Endodermal cell (in vitro differentiated cells): ENCODE results near the gene SCN8A. TPM values are rescaled to one million over a fixed set of nuclear protein-coding genes. Genes with fewer than 3 reads are reported as not detected.
A peak's percentile ranks its signal among the peaks of the same experiment; 100 is the strongest.

Source experiments
- DNase-seq: peaks from one replicate; pipeline ENCODE4 v3.0.0-alpha.2; 2017
- H3K27ac ChIP-seq: 2 replicates; pipeline ENCODE4 v1.5.1; 2013; ENCODE audit warnings: mild to moderate bottlenecking, low read depth, low read length, moderate library complexity
- H3K27me3 ChIP-seq: 2 replicates; pipeline ENCODE4 v1.6.1; 2013; ENCODE audit warnings: mild to moderate bottlenecking, low read length, moderate library complexity; ENCODE audit not compliant: insufficient read depth, control insufficient read depth, poor library complexity, severe bottlenecking
- H3K36me3 ChIP-seq: 2 replicates; pipeline ENCODE4 v1.7.0; 2013; ENCODE audit warnings: mild to moderate bottlenecking, low read length, moderate library complexity; ENCODE audit not compliant: control insufficient read depth, insufficient read depth
- H3K4me1 ChIP-seq: one replicate; pipeline ENCODE4 v1.7.0; 2013; ENCODE audit warnings: low read length; ENCODE audit not compliant: control insufficient read depth, insufficient read depth
- H3K4me3 ChIP-seq: 2 replicates; pipeline ENCODE4 v1.5.1; 2013; ENCODE audit warnings: mild to moderate bottlenecking, low read length, moderate library complexity
- H3K9ac ChIP-seq: 2 replicates; pipeline ENCODE4 v1.6.1; 2013; ENCODE audit warnings: mild to moderate bottlenecking, low read length, moderate library complexity; ENCODE audit not compliant: poor library complexity, severe bottlenecking; ENCODE audit errors: extremely low read depth
- H3K9me3 ChIP-seq: 2 replicates; pipeline ENCODE4 v1.6.1; 2013; ENCODE audit warnings: mild to moderate bottlenecking, low read length, moderate library complexity; ENCODE audit not compliant: control insufficient read depth
- H3K27ac Mint-ChIP-seq: 2 replicates; pipeline ENCODE4 v1.8.0; 2020; ENCODE audit warnings: mixed read lengths
- H3K27me3 Mint-ChIP-seq: 2 replicates; pipeline ENCODE4 v1.8.0; 2021; ENCODE audit warnings: mild to moderate bottlenecking, mixed read lengths; ENCODE audit not compliant: insufficient read depth
- H3K36me3 Mint-ChIP-seq: 2 replicates; pipeline ENCODE4 v1.8.0; 2020; ENCODE audit warnings: low read depth, mixed read lengths
- H3K4me1 Mint-ChIP-seq: 2 replicates; pipeline ENCODE4 v1.8.0; 2020; ENCODE audit warnings: mixed read lengths
- H3K4me3 Mint-ChIP-seq: 2 replicates; pipeline ENCODE4 v1.8.0; 2020; ENCODE audit warnings: mild to moderate bottlenecking, moderate library complexity, mixed read lengths
- H3K9me3 Mint-ChIP-seq: 2 replicates; pipeline ENCODE4 v1.8.0; 2020; ENCODE audit warnings: mild to moderate bottlenecking, mixed read lengths
- CTCF ChIP-seq: fragments of 200-600 bp; sonication (generic); conservative IDR thresholded peaks from 2 replicates; pipeline ENCODE4 v1.5.0; 2021; ENCODE audit warnings: antibody characterized with exemption, mild to moderate bottlenecking
- WGBS, 2 experiments: methylation state at CpG; one replicate each; pipeline versions ENCODE4 v1.1.5 to v1.1.7; 2013; ENCODE audit warnings: missing lambda C conversion rate in 2 of 2, mixed read lengths in 1 of 2; ENCODE audit not compliant: insufficient coverage in 1 of 2, insufficient read length in 1 of 2; 5-methylcytosine and 5-hydroxymethylcytosine counted together
- total RNA-seq, 2 donors: library from RNA; stranded (reverse); fragmentation: NEBNext Ultra II Directional in 1 of 2; extraction: Animal tissue kit (Norgen Biotek cat#: 25700) in 1 of 2; gene quantifications; 2 replicates in 1 of 2; 3 replicates in 1 of 2; pipeline ENCODE4 v1.2.1, GENCODE V29; 2021

SCN8A gene
- total RNA-seq, 2 donors from 2014 or later: 9.5 to 9.7 TPM

GRCh38 chr12:51626115-51626514 is 35.1 kb downstream of the SCN8A start:
- no peak for TF ChIP-seq CTCF
- Mint-ChIP-seq H3K9me3 (no peaks in the 10 kb centered on the region), H3K4me1 (peaks cover 19% of the 10 kb centered on the region), H3K27ac (no peak overlapping the region), H3K36me3 (no peaks in the 10 kb centered on the region), H3K27me3 (no peaks in the 10 kb centered on the region), H3K4me3 (no peak overlapping the region)
- no peak for DNase-seq
- no peaks in the 10 kb centered on the region for H3K9me3 ChIP-seq
- WGBS, 2 experiments: 76 to 96% methylated on average over 2 to 3 of the region's 3 CpGs
- peaks cover 3% of the 10 kb centered on the region for H3K4me1 ChIP-seq
- H3K9ac ChIP-seq: no peak overlapping the region
- H3K27ac ChIP-seq: no peak overlapping the region
- H3K4me3 ChIP-seq: no peak overlapping the region
- H3K36me3 ChIP-seq: no peaks in the 10 kb centered on the region
- H3K27me3 ChIP-seq: no peaks in the 10 kb centered on the region

GRCh38 chr12:51626629-51627028 is 35.6 kb downstream of the SCN8A start:
- Histone ChIP-seq H3K36me3 (no peaks in the 10 kb centered on the region), H3K27ac (no peak overlapping the region), H3K9me3 (no peaks in the 10 kb centered on the region), H3K4me1 (peaks cover 1% of the 10 kb centered on the region), H3K4me3 (no peak overlapping the region), H3K9ac (no peak overlapping the region), H3K27me3 (no peaks in the 10 kb centered on the region)
- Mint-ChIP-seq H3K27me3 (no peaks in the 10 kb centered on the region), H3K4me1 (peaks cover 19% of the 10 kb centered on the region), H3K27ac (no peak overlapping the region), H3K9me3 (no peaks in the 10 kb centered on the region), H3K36me3 (no peaks in the 10 kb centered on the region), H3K4me3 (no peak overlapping the region)
- TF ChIP-seq CTCF: no peak
- DNase-seq: no peak

- H3K27ac Mint-ChIP-seq: no peak overlapping the region
- H3K27me3 Mint-ChIP-seq: no peaks in the 10 kb centered on the region
- Histone ChIP-seq H3K27ac (peak overlapping the region; percentile 69), H3K4me3 (no peak overlapping the region), H3K27me3 (no peaks in the 10 kb centered on the region), H3K4me1 (no peaks in the 10 kb centered on the region), H3K9ac (no peak overlapping the region), H3K36me3 (no peaks in the 10 kb centered on the region), H3K9me3 (no peaks in the 10 kb centered on the region)
- TF ChIP-seq CTCF: no peak
- no peak for DNase-seq
- H3K4me3 Mint-ChIP-seq: no peak overlapping the region
- no peaks in the 10 kb centered on the region for H3K36me3 Mint-ChIP-seq
- H3K4me1 Mint-ChIP-seq: peaks cover 9% of the 10 kb centered on the region
- no peaks in the 10 kb centered on the region for H3K9me3 Mint-ChIP-seq
- WGBS, 2 experiments: 96 to 98% methylated on average over 6 to 7 of the region's 7 CpGs
Measured at GRCh38 chr12:51630256-51630880, 39.3 kb downstream of the SCN8A start.
